NCI-H128 (cell line): ENCODE measurements around the gene DDAH1.
A peak's percentile ranks its signal among the peaks of the same experiment; 100 is the strongest.

Experiments
- DNase-seq: peaks from one replicate; lab custom pipeline; 2025; ENCODE audit not compliant: unreplicated experiment; lab: John Stamatoyannopoulos, UW

Gene DDAH1

GRCh38 chr1:85277802-85278201 is 187.2 kb downstream of the DDAH1 start:
- no peak for DNase-seq

DNA sequence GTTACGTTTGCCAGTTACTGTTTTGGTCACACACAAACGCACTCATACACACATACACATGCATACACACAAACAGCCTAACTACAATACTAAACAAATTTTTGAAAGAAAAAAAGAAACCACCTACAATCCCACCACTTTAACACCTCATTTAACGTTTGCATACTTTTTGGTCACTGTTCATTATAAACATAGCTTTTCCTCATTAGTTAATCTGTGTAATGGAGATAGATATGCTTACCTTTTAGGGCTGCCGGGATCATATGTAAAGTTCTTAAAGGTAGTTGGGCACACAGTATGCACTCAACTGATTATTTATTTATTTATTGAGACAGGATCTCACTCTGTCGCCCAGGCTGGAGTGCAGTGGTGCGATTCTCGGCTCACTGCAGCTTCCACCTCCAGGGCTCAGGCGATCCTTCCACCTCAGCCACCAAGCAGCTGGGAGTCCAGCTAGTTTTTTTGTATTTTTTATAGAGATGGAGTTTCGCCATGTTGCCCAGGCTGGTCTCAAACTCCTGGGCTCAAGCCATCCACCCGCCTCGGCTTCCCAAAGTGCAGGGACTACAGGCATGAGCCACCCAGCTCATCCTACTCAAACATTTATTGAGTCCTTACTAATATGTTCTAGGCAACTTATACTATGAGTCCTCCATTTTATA is 187.8 kb downstream of the DDAH1 start:
- DNase-seq: no peak

- peak; percentile 96 for DNase-seq
Measured at GRCh38 chr1:85276215-85276977, 188.6 kb downstream of the DDAH1 start, which contains the start of gene BCL10. Gene BCL10 (minus strand): TSS chr1:85276632. CDS start chr1:85276352, 280 bp downstream.

DNA sequence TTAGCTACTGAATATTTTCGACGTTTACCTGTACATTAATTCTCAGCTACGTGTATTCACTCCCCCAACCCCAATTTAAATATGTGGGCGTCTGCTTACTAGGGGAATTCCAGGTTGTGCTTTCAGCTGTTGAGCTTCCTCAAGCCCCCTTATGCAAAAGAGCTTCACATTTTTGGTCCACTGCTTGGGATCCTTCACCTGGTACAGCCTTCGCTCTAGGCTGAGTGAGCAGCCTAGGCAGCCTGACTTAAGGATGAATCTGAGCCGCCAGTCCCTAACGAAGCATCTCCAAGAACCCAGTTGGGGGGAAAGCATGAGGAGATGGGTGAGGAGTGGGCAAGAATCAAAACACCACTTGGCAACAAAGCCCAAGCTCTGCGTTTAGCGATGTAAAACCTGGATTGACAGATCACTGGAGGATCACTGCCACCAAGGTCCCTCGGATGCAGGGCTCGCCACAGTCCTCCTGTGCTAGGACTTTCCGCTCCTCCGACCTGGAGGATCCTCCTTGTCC is 189.2 kb downstream of the DDAH1 start:
- DNase-seq: no peak

GRCh38 chr1:85274969-85275453 is 189.9 kb downstream of the DDAH1 start:
- no peak for DNase-seq

GRCh38 chr1:85273397-85273796 is 191.6 kb downstream of the DDAH1 start:
- DNase-seq: no peak

DNA sequence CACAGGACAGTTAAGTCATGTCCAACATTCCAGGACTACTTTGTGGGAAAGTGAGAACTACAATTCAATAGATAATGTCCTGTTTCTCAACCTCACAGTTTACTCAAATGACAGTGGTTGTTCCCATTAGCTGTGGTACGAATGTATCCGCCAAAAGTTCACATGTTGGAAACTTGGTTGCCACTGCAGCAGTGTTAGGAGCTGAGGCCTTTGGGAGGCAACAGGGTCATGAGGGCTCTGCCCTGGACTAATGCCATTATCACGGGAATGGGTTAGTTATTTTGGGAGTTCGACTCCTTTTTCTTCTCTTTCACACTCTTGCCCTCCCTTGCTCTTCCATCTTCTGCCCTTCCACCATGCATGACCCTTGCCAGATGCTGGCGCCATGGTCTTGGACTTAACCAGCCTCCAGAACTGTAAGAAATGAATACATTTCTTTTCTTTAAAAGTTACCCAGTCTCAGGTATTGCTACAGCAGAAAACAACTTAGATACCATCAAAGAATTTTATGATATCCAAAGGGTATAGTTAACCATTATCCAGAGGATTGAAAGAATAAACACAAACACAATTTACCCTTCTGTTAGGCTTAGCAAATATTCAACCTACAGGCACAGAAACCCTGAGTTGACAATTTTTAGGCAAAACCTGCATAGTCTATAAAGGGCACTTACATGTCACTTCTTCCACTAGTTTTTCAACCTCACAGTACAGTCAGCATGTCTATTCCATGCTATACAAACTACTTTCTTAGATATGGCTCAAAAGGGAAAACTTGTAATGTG is 196.0 kb downstream of the DDAH1 start:
- DNase-seq: no peak
